SK-N-MC (cell line): ENCODE measurements around the gene PNKD.

Experiments
- EZH2 ChIP-seq: fragments of 200-600 bp; sonication (generic); IDR thresholded peaks from one replicate; pipeline ENCODE4 v1.6.1; 2017; ENCODE audit warnings: antibody characterized with exemption
- FOXP2 ChIP-seq: optimal IDR thresholded peaks from 2 replicates; pipeline ENCODE3; 2011; ENCODE audit warnings: mild to moderate bottlenecking, moderate library complexity; ENCODE audit not compliant: insufficient read depth; ENCODE audit errors: extremely low read length, control extremely low read depth
- POLR2AphosphoS5 ChIP-seq: IDR thresholded peaks from 2 replicates; pipeline ENCODE4 v1.6.1; 2012; ENCODE audit warnings: mild to moderate bottlenecking, low read depth, low read length, borderline replicate concordance

- no peak for TF ChIP-seq POLR2AphosphoS5
- no peak for TF ChIP-seq EZH2
- TF ChIP-seq FOXP2, result no peak
Measured at GRCh38 chr2:218256612-218257350, 13.5 kb upstream of the PNKD start.
